ENCODE measurements around the gene SPINK1.

GRCh38 chr5:147803926-147804325 is 27.5 kb downstream of the SPINK1 start:
- TF ChIP-seq TSHZ2 (CRISPR knock-in tag; IDR thresholded peaks at IDR 0.05): no peak
- no peak for TF ChIP-seq ZNF8 (CRISPR knock-in tag; IDR thresholded peaks at IDR 0.05)
- no peak for TF ChIP-seq PPARA (CRISPR knock-in tag; IDR thresholded peaks at IDR 0.05; ENCODE audit: borderline replicate concordance)
- no peak for TF ChIP-seq CSDC2 (CRISPR knock-in tag; IDR thresholded peaks at IDR 0.05)
- no peak for TF ChIP-seq ESRRG (CRISPR knock-in tag; IDR thresholded peaks at IDR 0.05)
- no peak for TF ChIP-seq ARNTL (CRISPR knock-in tag; IDR thresholded peaks at IDR 0.05; ENCODE audit: borderline replicate concordance, low read depth)

Measured in SK-N-SH treated with all-trans-retinoic acid at 6 μM for 48 hours (cell line).